ENCODE measurements around the gene RBM3.

Gene RBM3

GRCh38 chrX:48626401-48627298 is 52.4 kb downstream of the RBM3 start:
- Histone ChIP-seq H3K9me2 (replicated peaks; ENCODE audit: insufficient read depth, low read length) (no peaks in the 10 kb centered on the region), H3K4me2 (ENCODE audit: low read depth, low read length) (no peak overlapping the region), H3K36me3 (replicated peaks; ENCODE audit: insufficient read depth, low read length) (no peaks in the 10 kb centered on the region), H3F3A (ENCODE audit: insufficient read depth, low read length) (no peaks in the 10 kb centered on the region; the same call in 1 of the 2 replicates), H3K9ac (ENCODE audit: low read length) (no peak overlapping the region), H3K27me3 (replicated peaks; ENCODE audit: insufficient read depth, low read length) (no peaks in the 10 kb centered on the region), H2AFZ (ENCODE audit: low read length) (no peak overlapping the region), H3K9me3 (replicated peaks; ENCODE audit: insufficient read depth, low read length) (no peaks in the 10 kb centered on the region), H3K79me2 (ENCODE audit: low read length) (no peaks in the 10 kb centered on the region), H3K4me3 (ENCODE audit: low read length) (no peak overlapping the region), H3K27ac (ENCODE audit: low read length) (no peak overlapping the region), H4K20me1 (ENCODE audit: insufficient read depth, low read length) (no peaks in the 10 kb centered on the region), H3K4me1 (ENCODE audit: low read length) (peaks cover under 1% of the 10 kb centered on the region; the same call in 1 of the 2 replicates)
- TF ChIP-seq CTCF (IDR thresholded peaks at IDR 0.05; ENCODE audit: low read length) (no peak), EZH2phosphoT487 (IDR thresholded peaks at IDR 0.05; ENCODE audit: low read length) (no peak), EZH2 (optimal IDR thresholded peaks at IDR 0.05; ENCODE audit: low read depth, low read length) (no peak)
- DNase-seq = no peak

Measured in MM.1S (cell line).